ENCODE data around the gene RASL11A. TPM values are rescaled to one million over a fixed set of nuclear protein-coding genes. Genes with fewer than 3 reads are reported as not detected.

Gene RASL11A
- total and polyA plus RNA-seq, 2 of the 13 experiments (the other 11 are each of a cell fraction or from before 2014, with no cell fraction given) = 3.0 to 4.1 TPM

- intact Hi-C loops (cut with micrococcal nuclease; ENCODE audit: unreplicated experiment) = no loop called here
- no peak overlapping the region for H3K27ac ChIP-seq (ENCODE audit: extremely low read length, insufficient read depth, low read length)
Measured at GRCh38 chr13:27283906-27284493, 13.4 kb downstream of the RASL11A start.

DNA sequence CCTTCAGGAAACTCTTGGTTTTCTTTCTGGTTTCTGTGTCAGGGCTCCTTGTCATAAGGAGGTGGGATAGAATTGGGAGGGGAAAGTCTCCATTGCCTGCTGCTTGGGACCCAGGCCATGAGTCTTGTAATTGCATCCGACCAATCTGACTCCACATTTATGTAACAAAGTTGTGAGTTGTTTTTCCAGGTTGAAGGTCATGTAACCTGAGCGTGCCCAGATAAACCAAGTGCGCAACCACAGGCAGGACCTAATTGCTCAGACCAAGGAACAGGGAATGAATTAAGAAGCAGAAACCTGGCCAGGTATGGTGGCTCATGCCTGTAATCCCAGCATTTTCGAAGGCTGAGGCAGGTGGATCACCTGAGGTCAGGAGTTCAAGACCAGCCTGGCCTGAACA, 17.8 kb downstream of the RASL11A start:
- H3K9me3 ChIP-seq (ENCODE audit: low read length) = no peaks in the 10 kb centered on the region
- in situ Hi-C loops (cut with HindIII; ENCODE audit: extremely low pct_ligation_motif_present, low pct_unique_long_range_greater_than_20kb) (no loop called here), intact Hi-C loops (cut with micrococcal nuclease; ENCODE audit: unreplicated experiment) (no loop called here)
- ChIA-PET POLR2A (no interaction called here), CTCF (ENCODE audit: low intra/inter-chr PET ratio, low total read pairs) (no interaction called here)
- no peaks in the 10 kb centered on the region for H4K20me1 ChIP-seq (ENCODE audit: insufficient read depth, low read length)
- H3K27me3 ChIP-seq (ENCODE audit: control insufficient read depth in 1 of 2, insufficient read depth in 2 of 2, low read length in 2 of 2) = no peaks in the 10 kb centered on the region
- no peaks in the 10 kb centered on the region for H3K79me2 ChIP-seq (ENCODE audit: insufficient read depth, low read length)
- TF ChIP-seq SIX4 (CRISPR knock-in tag; IDR thresholded peaks at IDR 0.05) = peak; percentile 24; the same call in 1 of the 2 replicates
- no peak for TF ChIP-seq ATF1 (CRISPR knock-in tag; IDR thresholded peaks at IDR 0.05)
- DNase-seq (ENCODE audit: low spot score) = no peak
- no peaks in the 10 kb centered on the region for H3K36me3 ChIP-seq (replicated peaks in 1 of 2; ENCODE audit: control insufficient read depth in 1 of 2, insufficient read depth in 2 of 2, low read length in 2 of 2)
- no peak overlapping the region for H3K4me3 ChIP-seq (replicated peaks in 1 of 3; ENCODE audit: insufficient read depth in 1 of 3, low read depth in 2 of 3, low read length in 3 of 3)
- no peak overlapping the region for H3K27ac ChIP-seq (ENCODE audit: extremely low read length, insufficient read depth, low read length)
- no peak overlapping the region for H3K4me2 ChIP-seq (ENCODE audit: low read depth, low read length)
- ATAC-seq = no peak
- BruUV-seq (replicated peaks) = no TSS peak
- H3K9ac ChIP-seq (ENCODE audit: insufficient read depth, low read depth, low read length) = no peak overlapping the region
- H2AFZ ChIP-seq (ENCODE audit: low read length) = no peak overlapping the region
- 35% methylated on average over 4 of the region's 4 CpGs for whole genome bisulfite sequencing (ENCODE audit: low lambda C conversion rate)
- H3K4me1 ChIP-seq (ENCODE audit: insufficient read depth, low read length) = no peaks in the 10 kb centered on the region
- FAIRE-seq = no peak

More at GRCh38 chr13:27283906-27284493, 13.4 kb downstream of the RASL11A start:
- DNase-seq (ENCODE audit: low spot score) (no peak), FAIRE-seq (no peak), ATAC-seq (peak; percentile 58)
- no peaks in the 10 kb centered on the region for H3K79me2 ChIP-seq (ENCODE audit: insufficient read depth, low read length)
- no TSS peak for BruUV-seq (replicated peaks)
- no peak overlapping the region for H2AFZ ChIP-seq (ENCODE audit: low read length)
- 62% methylated on average over 4 of the region's 4 CpGs for WGBS (ENCODE audit: low lambda C conversion rate)
- peaks cover 13% of the 10 kb centered on the region; the same call in 1 of the 2 replicates for H3K4me1 ChIP-seq (ENCODE audit: insufficient read depth, low read length)
- H3K9me3 ChIP-seq (ENCODE audit: low read length) = no peaks in the 10 kb centered on the region
- no peak overlapping the region for H3K9ac ChIP-seq (ENCODE audit: insufficient read depth, low read depth, low read length)
- in situ Hi-C loops (cut with HindIII; ENCODE audit: extremely low pct_ligation_motif_present, low pct_unique_long_range_greater_than_20kb) = loop anchor here (5.0 kb wide), 1 partner anchor 297 kb away; no protein-coding TSS in a partner anchor
- H4K20me1 ChIP-seq (ENCODE audit: insufficient read depth, low read length) = no peaks in the 10 kb centered on the region
- peak; percentile 57 for TF ChIP-seq CTCF (CRISPR knock-in tag; IDR thresholded peaks at IDR 0.05)
- peak; percentile 17; the same call in 1 of the 2 replicates for TF ChIP-seq RAD21 (CRISPR knock-in tag; IDR thresholded peaks at IDR 0.05)
- TF ChIP-seq STAG1 (CRISPR knock-in tag; IDR thresholded peaks at IDR 0.05) = peak; percentile 71
- no peak for TF ChIP-seq EZH2 (conservative IDR thresholded peaks at IDR 0.05; ENCODE audit: low read depth, low read length)
- ChIA-PET POLR2A (no interaction called here), CTCF (ENCODE audit: low intra/inter-chr PET ratio, low total read pairs) (no interaction called here)
- H3K27me3 ChIP-seq (ENCODE audit: control insufficient read depth in 1 of 2, insufficient read depth in 2 of 2, low read length in 2 of 2) = no peaks in the 10 kb centered on the region; a peak in 1 of 5 replicates
- no peak overlapping the region for H3K4me2 ChIP-seq (ENCODE audit: low read depth, low read length)
- no peaks in the 10 kb centered on the region for H3K36me3 ChIP-seq (replicated peaks in 1 of 2; ENCODE audit: control insufficient read depth in 1 of 2, insufficient read depth in 2 of 2, low read length in 2 of 2)
- H3K4me3 ChIP-seq (replicated peaks in 1 of 3; ENCODE audit: insufficient read depth in 1 of 3, low read depth in 2 of 3, low read length in 3 of 3) = no peak overlapping the region
